ENCODE results near the gene POTEF. TPM values are rescaled to one million over a fixed set of nuclear protein-coding genes. Genes with fewer than 3 reads are reported as not detected.

The POTEF gene

Small RNA genes within 50 kb of the gene (small RNA-seq; reads per million reads assigned to genes)
- gene AC018865.2 (ENCODE audit: insufficient read depth) (not detected), gene RNU6-1049P (ENCODE audit: insufficient read depth) (not detected)
